Kidney capillary endothelial cell (primary cell): ENCODE results near the gene THSD4.

Experiments
- DNase-seq: peaks from one replicate; pipeline ENCODE4 v3.0.0-alpha.2; 2018; ENCODE audit warnings: low spot score

THSD4 gene

DNA sequence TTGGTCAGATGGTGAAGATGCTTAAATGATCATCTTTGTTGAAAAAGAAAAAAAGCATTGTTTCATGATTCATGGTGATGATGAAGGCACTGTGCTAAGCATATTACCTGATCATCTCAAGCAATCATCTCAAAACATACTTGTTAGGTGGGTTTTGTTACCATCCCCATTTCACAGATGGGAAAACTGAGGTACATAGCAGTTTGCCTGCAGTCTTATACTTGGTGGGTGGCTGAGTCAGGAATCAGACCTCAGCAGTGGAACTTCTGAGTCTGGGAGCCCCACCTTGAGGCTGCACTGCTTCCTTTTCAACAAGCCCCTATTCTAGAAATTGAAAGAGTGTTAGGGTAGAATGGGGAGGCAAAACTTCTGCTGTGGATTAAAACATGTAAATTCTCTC is 341.1 kb downstream of the THSD4 start:
- no peak for DNase-seq

GRCh38 chr15:71456811-71457210 is 341.5 kb downstream of the THSD4 start:
- DNase-seq, result no peak

DNA sequence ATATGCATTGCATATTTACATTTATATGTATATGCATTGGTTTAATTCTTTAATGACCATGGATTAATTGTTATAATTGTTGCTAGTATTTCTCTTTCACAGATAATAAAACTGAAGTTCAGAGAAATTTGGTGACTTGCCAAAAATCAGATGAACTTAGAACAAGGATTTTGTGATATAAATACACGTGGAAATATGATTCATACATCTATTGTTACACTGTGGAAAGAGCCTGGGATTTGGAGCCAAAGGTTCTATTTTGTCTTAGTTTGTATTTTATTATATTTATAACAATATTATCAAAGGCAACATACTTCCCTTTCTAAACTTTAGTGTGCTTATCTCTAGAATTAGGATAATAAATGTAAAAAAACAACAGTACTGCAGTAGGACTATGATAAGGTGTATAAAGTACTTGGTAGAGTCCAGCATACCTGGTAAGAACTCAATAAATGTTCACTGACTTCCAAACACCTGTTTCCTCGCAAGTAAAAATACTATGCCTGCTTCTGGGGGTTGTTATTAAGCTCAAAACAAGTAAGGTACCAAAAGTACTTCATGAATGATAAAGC is 342.9 kb downstream of the THSD4 start:
- peak; percentile 74 for DNase-seq

DNA sequence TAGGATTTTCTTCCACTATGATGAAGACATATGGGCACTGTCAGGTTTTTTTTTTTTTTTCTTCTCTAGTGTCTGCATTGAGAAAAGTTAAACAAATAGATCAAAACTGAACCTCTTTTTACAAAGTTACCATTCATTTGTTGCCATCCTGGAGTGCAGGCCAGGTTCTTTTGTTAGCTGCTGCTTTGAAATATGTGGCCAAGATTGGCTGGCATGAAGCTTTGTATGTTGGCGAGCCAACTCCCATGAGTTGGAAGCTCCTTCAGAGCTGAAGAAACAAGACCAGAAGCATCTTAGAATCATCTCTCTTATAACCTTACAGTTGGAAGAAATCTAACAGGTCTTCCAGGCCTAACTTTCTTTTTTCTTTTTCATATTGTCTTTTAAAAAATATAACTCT is 346.5 kb downstream of the THSD4 start:
- no peak for DNase-seq

- no peak for DNase-seq
Observed at GRCh38 chr15:71462638-71463037, 347.4 kb downstream of the THSD4 start.

DNA sequence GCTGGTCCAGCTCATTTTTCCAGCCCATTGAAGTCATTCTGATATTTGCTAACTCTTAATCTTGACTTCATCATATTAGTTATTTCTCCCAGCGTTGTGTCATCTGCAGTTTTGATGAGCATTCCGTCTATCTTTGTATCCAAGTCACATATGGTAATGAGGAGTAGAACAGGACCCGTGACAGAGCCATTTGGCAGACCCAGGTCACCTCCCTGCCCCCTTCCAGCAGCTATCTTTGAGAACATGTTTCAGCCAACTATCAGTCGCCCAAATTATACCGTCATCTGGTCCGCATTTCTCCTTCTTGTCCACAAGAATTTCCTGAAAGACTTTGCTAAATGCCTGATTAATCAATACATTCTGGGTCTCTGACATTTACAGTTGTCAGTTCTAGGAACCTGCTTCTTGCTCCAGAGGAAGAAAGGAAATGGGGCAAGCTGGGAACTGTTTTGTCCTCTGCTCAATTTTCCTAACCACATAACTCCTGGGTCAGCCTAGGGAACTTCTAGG is 347.9 kb downstream of the THSD4 start:
- no peak for DNase-seq

DNA sequence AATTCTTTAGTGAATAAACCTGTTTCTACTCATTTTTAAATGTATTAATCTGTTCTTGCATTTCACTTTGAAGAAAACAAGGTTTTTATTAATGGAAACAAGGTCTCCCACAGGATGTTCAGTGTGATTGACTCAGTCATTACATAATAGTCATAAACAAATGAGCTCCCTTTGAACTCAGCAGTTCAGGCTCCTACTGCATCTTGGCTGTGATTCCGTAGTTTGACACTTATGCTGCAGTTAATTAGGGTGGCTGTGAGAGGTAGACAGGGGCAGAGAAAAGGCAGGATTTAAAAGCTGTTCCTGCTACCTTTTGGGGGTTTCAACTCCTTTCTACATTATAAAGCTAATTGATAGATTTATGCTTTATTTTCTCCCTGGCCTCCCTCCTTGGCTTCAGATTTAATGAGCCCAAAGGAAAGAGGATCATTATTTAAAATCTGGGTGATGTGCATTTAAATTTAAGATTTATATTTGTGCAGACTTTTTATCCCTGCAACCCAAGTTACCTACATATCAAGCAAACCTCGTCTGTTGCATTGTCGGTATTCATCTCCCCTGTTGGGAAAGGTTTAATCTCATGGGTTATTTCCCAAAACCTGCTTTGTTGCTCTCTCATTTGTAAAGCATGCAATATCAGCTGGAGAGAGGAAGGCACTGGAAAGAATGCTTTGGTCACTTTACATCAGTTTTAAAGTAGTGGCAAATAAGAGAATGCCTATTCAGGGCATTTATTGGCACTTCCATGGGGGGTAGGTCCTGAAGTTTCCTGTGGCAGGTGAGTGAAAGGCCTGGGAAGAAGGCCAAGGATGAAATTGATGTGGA is 350.1 kb downstream of the THSD4 start:
- no peak for DNase-seq

- no peak for DNase-seq
Observed at GRCh38 chr15:71468715-71469114, 353.4 kb downstream of the THSD4 start.

DNA sequence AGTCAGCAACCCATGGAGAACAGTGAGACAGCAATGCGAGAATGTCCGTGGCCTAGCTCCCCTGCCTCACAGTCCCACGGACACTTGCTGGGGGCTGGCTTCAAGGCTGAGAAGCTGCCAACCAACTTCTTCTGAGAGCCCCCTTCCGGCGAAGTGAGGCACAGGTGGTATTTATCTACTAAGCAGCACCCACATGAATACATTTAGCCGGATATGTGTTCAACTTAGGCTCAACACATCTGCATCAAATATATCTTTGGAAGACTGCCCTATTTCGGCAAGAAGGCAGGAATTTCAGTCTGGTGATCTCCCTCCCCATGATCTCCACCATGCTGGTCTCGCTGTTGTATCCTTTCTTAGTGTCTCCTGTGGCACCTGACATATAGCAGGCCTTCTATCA is 354.1 kb downstream of the THSD4 start:
- DNase-seq, result no peak

DNA sequence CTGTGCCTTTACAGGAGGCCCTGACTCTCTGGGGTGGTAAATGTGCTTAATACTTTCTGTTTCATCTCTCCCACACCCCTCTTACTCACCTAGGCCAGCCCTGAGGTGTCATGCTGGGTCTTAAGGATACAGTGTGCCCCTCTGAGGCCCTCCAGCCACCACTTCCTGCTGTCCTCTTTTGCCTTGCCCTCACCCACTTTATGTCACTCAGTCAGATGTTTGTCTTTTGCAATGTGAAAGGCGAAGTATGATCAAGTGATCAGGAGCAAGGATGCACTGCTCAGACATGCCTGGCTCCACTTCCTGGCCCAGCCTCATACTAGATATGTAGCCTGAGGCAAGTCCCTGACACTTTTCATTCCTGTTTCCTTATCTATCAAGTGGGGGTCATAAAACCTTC is 356.1 kb downstream of the THSD4 start:
- no peak for DNase-seq

GRCh38 chr15:71472566-71472965 is 357.3 kb downstream of the THSD4 start:
- DNase-seq, result no peak

- no peak for DNase-seq
Observed at GRCh38 chr15:71473751-71474150, 358.5 kb downstream of the THSD4 start.

DNA sequence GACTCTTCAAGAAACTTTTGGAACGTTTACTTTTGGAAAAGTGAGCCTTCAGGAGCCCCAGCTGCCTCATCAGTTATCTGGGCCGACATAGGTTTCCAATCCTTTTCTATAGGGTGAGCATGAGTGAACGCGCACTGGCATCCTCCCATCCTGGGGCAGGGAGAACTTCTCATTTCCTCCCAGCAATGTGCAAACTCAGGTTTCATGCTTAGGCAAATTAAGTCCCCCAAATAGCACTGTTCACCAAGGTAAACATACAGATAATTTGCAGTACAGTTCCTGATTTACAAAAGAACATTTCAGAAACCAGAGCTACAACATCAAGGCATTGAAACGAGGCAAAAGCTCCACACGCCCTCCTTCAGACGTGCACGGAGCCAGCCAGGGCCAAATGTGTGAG is 361.6 kb downstream of the THSD4 start:
- DNase-seq, result no peak

GRCh38 chr15:71480556-71480955 is 365.3 kb downstream of the THSD4 start:
- no peak for DNase-seq

DNA sequence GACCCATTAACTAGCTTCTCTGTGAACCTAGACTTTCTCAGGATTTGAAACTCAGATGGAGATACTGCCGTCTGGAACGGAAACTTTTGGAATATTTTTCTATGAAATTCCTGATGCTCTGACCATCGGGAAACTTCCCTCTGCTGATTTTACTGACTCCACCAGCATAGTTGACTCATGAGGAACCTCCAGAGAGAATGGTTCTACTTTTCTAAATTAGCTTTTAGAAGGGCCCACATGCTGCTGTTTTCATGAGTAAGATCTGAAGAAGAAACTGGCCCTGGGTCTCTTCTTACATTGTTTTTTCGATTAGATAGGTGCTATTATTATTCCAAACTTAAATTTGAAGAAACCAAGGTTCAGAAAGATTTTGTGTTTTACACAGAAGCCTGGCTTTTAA is 368.8 kb downstream of the THSD4 start:
- DNase-seq, result no peak

GRCh38 chr15:71485094-71485693 is 369.9 kb downstream of the THSD4 start:
- DNase-seq, result no peak

- no peak for DNase-seq
Observed at GRCh38 chr15:71489570-71489969, 374.3 kb downstream of the THSD4 start.

DNA sequence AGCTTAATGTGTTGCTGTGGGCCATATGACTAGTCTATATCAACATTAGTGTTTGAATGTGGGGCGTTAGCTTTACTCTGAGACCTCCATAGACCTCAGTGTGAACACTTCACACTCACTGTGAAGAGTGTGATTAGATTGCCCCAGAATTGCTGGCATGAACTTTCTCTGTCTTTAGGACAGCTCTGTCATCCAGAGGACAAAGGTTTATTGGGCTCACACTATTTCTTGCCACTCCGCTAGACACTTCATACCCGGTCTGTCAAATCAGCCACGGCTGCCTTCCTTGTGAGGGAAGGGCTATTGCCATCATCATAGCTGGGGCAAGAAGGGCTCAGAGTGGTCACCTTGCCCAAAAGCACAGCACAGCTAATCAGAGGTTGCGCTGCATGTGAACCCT is 378.3 kb downstream of the THSD4 start:
- no peak for DNase-seq

DNA sequence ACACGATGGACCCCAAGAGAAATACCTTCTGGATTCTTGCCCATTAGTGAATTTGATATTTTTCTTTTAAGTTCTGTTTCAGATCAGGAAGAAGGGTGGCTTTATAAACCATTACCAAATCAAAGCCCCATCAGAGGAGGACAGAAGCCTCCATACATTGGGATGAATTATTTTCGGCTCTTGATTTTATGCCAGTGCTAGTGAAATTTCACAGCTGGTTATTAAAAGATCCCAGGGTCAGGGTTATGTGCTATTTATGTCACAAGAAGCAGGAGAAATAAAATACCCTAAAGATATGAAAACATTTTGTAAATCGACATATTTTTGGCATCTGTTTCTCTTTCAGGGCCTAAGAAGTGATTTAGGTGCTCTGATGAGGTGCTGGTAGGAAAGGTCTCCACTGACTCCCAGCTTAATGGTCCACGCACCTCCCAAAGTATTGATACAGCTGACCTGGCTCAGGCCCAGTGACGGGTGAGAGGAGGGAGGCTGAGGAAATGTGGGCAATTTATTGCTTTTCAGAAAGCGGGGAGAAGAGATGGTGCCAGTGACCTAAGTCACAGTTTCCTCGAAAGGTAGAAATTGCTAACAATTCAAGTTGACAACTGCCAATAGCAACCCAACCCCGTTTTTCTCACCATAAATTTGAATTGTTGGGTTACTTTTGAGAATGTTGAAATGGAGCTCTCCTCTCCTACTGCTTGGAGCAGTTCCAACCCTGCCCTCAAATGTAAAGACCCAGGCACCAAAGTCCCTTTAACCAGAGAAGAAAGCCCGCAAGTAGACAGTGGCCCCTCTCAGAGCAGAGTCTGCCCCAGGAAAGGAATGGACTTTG is 379.5 kb downstream of the THSD4 start:
- DNase-seq, result no peak

DNA sequence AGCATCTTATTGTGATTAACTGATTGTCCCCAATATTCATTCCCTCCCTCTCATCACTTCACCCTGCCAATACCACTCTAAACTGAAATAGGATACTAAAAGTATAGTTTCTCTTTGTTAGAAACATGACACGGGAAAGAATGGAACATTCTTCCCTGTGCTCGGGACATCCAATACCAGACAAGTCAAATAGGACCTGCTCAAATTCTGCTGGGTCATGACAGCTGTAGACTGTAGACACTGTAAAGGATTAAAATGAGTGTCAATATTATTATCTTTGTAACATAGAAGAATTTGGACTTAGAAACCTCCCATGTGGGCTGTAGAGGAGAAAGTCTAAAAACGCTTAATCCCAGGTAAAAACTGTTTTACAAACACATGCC is 380.1 kb downstream of the THSD4 start:
- no peak for DNase-seq

GRCh38 chr15:71496336-71496955 is 381.2 kb downstream of the THSD4 start:
- DNase-seq, result peak; percentile 32
